Neural progenitor cell (in vitro differentiated cells): ENCODE data around the gene SLC35B4.

Source experiments
- EZH2phosphoT487 ChIP-seq: fragments of 200-600 bp; sonication (generic); IDR thresholded peaks from 2 replicates; pipeline ENCODE4 v1.6.1; 2017; ENCODE audit warnings: antibody characterized with exemption
- TF ChIP-seq, protein P1 (sequence below): fragments of 200-600 bp; sonication (generic); IDR thresholded peaks from 2 replicates; pipeline ENCODE4 v1.5.1; 2017; ENCODE audit warnings: antibody characterized with exemption, mild to moderate bottlenecking

- TF ChIP-seq, protein P1, sequence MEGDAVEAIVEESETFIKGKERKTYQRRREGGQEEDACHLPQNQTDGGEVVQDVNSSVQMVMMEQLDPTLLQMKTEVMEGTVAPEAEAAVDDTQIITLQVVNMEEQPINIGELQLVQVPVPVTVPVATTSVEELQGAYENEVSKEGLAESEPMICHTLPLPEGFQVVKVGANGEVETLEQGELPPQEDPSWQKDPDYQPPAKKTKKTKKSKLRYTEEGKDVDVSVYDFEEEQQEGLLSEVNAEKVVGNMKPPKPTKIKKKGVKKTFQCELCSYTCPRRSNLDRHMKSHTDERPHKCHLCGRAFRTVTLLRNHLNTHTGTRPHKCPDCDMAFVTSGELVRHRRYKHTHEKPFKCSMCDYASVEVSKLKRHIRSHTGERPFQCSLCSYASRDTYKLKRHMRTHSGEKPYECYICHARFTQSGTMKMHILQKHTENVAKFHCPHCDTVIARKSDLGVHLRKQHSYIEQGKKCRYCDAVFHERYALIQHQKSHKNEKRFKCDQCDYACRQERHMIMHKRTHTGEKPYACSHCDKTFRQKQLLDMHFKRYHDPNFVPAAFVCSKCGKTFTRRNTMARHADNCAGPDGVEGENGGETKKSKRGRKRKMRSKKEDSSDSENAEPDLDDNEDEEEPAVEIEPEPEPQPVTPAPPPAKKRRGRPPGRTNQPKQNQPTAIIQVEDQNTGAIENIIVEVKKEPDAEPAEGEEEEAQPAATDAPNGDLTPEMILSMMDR, result no peak
- no peak for TF ChIP-seq EZH2phosphoT487
Measured at GRCh38 chr7:134289841-134290240, 26.9 kb downstream of the SLC35B4 start.
